GM20000 (cell line): ENCODE measurements around the gene NAV2.

ENCODE experiments used
- DNase-seq: peaks from one replicate; pipeline ENCODE4 v3.0.0; 2012; ENCODE audit warnings: low spot score
- CTCF ChIP-seq: IDR thresholded peaks from 2 replicates; pipeline ENCODE4 v1.5.1; 2012; ENCODE audit warnings: mild to moderate bottlenecking, control low read depth; ENCODE audit errors: extremely low read depth, missing control alignments

NAV2 gene

GRCh38 chr11:19779740-19780139, 67.1 kb downstream of the NAV2 start:
- no peak for TF ChIP-seq CTCF

GRCh38 chr11:19781351-19781750, 68.7 kb downstream of the NAV2 start:
- TF ChIP-seq CTCF: no peak
- DNase-seq: no peak

More at GRCh38 chr11:19779740-19780139, 67.1 kb downstream of the NAV2 start:
- no peak for DNase-seq

- TF ChIP-seq CTCF: no peak
- DNase-seq: no peak
These were observed 72.6 kb downstream of the NAV2 start for GRCh38 chr11:19785265-19785664.

GRCh38 chr11:19786644-19787043, 74.0 kb downstream of the NAV2 start:
- TF ChIP-seq CTCF: no peak
- DNase-seq: no peak

- TF ChIP-seq CTCF: no peak
- DNase-seq: no peak
These were observed 75.8 kb downstream of the NAV2 start for GRCh38 chr11:19788435-19788834.

GRCh38 chr11:19789245-19789644, 76.6 kb downstream of the NAV2 start:
- DNase-seq: no peak
- TF ChIP-seq CTCF: no peak

- DNase-seq: no peak
- no peak for TF ChIP-seq CTCF
These were observed 77.4 kb downstream of the NAV2 start for GRCh38 chr11:19789835-19790710.
